AG04450 (cell line): Measurements from ENCODE around the gene DHRS3. TPM values are rescaled to one million over a fixed set of nuclear protein-coding genes. Genes with fewer than 3 reads are reported as not detected.

Source experiments
- CTCF ChIA-PET: fragments of 300-600, 350-600 bp; formaldehyde crosslinking; extraction: SDS; loops from one replicate; lab custom pipeline; 2022; ENCODE audit warnings: antibody characterized with exemption, inconsistent platforms; lab: Charles Lee
- POLR2A ChIA-PET: fragments of 350-600 bp; formaldehyde crosslinking; extraction: SDS; loops from one replicate; lab custom pipeline; 2021; ENCODE audit warnings: antibody characterized with exemption, inconsistent platforms; lab: Yijun Ruan, JAX
- DNase-seq: peaks from one replicate; pipeline ENCODE4 v3.0.0-alpha.2; 2011; ENCODE audit warnings: low read depth, low spot score
- H3K27ac ChIP-seq: one replicate; pipeline ENCODE4 v1.5.1; 2012; ENCODE audit warnings: low read depth, low read length, control low read depth
- H3K27me3 ChIP-seq: one replicate; pipeline ENCODE4 v1.6.0; 2012; ENCODE audit warnings: low read length; ENCODE audit not compliant: control insufficient read depth, insufficient read depth
- H3K4me3 ChIP-seq: 2 replicates; pipeline ENCODE4 v1.5.1; 2011; ENCODE audit warnings: mild to moderate bottlenecking, low read depth, low read length, control low read depth
- H3K9me3 ChIP-seq: 2 replicates; pipeline ENCODE4 v1.5.1; 2012; ENCODE audit warnings: low read length; ENCODE audit not compliant: control insufficient read depth, insufficient read depth
- polyA plus RNA-seq: library from polyadenylated mRNA; depleted of rRNA; stranded (reverse); fragments of >200 nt; gene quantifications from 2 replicates; pipeline ENCODE4 v1.2.3, GENCODE V29; 2011
- TF ChIP-seq, protein P1 (sequence below): IDR thresholded peaks from 2 replicates; pipeline ENCODE4 v1.5.1; 2011; ENCODE audit warnings: low read depth, low read length, control low read depth, inconsistent platforms

Gene DHRS3
- polyA plus RNA-seq, 1 experiment: 42.3 TPM

DNA sequence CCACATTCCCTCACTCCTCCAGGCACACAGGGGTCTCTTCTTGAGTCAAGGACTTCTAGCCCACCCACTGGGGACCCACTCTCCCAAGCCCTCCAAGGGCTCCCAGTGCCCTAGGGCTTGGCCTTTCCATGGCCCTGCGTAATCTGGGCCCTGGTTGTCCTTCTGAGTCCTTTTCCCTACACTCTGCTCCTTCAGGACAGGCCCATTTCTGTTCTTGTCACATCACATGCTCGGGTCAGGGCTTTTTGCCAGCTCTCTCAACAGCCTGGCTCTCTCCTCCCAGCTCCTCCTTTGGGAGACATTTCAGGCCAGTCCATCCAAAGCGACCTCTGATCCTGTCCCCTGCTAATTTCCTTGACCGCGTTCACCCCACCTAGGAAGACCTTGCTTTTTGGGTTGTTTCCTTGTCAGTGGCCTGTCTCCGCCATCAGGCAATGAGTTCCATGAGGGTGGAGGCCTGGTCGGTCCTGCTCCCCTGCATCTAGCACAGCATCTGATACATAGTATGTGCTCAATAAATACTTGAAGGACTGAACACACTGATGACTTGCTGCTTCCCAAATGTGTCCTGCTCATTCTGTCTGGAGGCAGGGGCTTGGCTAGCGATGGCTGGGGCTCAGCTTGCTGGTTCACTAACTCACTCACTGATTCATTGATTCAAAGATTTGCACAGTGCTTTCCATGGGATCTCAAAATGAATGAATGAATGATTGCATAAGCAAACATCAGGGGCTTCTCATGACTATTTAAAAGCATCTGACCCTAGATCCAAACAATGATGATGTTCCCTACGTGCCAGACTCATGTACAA lies 44.8 kb downstream of the DHRS3 start:
- DNase-seq: no peak
- Histone ChIP-seq H3K27ac (no peak overlapping the region), H3K9me3 (peaks cover 5% of the 10 kb centered on the region), H3K4me3 (no peak overlapping the region), H3K27me3 (no peaks in the 10 kb centered on the region)
- POLR2A ChIA-PET: no interaction called here
- CTCF ChIA-PET: no interaction called here
- TF ChIP-seq, protein P1, sequence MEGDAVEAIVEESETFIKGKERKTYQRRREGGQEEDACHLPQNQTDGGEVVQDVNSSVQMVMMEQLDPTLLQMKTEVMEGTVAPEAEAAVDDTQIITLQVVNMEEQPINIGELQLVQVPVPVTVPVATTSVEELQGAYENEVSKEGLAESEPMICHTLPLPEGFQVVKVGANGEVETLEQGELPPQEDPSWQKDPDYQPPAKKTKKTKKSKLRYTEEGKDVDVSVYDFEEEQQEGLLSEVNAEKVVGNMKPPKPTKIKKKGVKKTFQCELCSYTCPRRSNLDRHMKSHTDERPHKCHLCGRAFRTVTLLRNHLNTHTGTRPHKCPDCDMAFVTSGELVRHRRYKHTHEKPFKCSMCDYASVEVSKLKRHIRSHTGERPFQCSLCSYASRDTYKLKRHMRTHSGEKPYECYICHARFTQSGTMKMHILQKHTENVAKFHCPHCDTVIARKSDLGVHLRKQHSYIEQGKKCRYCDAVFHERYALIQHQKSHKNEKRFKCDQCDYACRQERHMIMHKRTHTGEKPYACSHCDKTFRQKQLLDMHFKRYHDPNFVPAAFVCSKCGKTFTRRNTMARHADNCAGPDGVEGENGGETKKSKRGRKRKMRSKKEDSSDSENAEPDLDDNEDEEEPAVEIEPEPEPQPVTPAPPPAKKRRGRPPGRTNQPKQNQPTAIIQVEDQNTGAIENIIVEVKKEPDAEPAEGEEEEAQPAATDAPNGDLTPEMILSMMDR: no peak

GRCh38 chr1:12572522-12572921 lies 45.5 kb downstream of the DHRS3 start:
- CTCF ChIA-PET: no interaction called here
- peaks cover 5% of the 10 kb centered on the region for H3K9me3 ChIP-seq
- TF ChIP-seq, protein P1: no peak
- H3K27ac ChIP-seq: no peak overlapping the region
- no peaks in the 10 kb centered on the region for H3K27me3 ChIP-seq
- no peak for DNase-seq
- H3K4me3 ChIP-seq: no peak overlapping the region
- POLR2A ChIA-PET: no interaction called here

DNA sequence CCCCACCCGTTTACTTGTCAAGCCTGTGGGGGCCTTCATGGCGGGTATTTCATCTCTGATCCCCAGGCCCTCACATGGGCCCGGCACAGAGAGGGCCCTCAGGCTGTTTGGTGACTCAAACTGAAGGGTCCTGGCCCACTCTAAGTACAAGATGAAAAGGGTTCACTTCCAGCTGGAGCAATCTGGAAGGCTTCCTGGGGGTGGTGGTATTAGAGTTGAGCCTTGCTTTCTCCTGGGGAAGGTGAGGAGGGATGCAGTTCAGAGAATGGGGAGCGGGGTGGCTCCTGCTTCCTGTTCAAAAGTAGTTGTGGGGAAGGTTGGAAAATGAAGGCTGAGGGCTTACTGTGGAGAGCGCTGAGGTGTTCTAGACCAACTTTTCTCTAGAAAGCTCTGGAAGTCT lies 47.7 kb downstream of the DHRS3 start:
- Histone ChIP-seq H3K27ac (no peak overlapping the region), H3K27me3 (no peaks in the 10 kb centered on the region), H3K4me3 (no peak overlapping the region), H3K9me3 (peaks cover 7% of the 10 kb centered on the region)
- ChIA-PET POLR2A (no interaction called here), CTCF (no interaction called here)
- TF ChIP-seq, protein P1: no peak
- no peak for DNase-seq

GRCh38 chr1:12568009-12568767 lies 49.8 kb downstream of the DHRS3 start:
- TF ChIP-seq, protein P1: no peak
- Histone ChIP-seq H3K9me3 (peaks cover 22% of the 10 kb centered on the region), H3K27ac (no peak overlapping the region), H3K27me3 (peaks cover under 1% of the 10 kb centered on the region), H3K4me3 (no peak overlapping the region)
- DNase-seq: no peak
- ChIA-PET CTCF (interaction anchor here (0.6 kb wide), 1 partner anchor 849 kb away, joined by 3 read pairs; no protein-coding TSS in a partner anchor), POLR2A (interaction anchor here (1.0 kb wide), 1 partner anchor 12 kb away, joined by 3 read pairs; no protein-coding TSS in a partner anchor)

DNA sequence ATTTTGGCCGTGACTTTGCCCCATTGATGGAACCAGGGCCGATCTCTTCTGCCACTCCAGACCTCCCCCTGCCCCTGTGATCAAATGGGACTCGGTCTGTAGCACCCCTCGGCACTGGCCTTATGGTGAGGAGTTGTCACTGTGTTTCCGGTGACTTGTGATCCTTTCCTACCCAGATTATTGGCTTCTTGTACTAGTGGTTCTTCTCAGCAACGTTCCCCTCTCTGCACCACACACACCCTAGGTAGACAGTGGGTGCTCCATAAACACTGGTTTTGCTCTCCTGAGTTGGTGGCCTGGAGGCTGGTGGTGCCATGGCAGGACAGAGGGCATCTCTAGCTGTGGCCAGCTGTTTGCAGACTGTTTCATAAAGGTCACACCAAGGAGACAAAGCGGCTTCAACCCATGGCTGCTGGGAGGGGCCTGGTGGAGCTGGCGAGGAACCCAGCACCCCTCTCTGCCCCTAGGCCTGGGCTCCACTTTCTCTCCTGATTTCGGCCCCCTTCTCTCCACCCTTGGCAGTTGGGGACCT lies 50.7 kb downstream of the DHRS3 start:
- POLR2A ChIA-PET: interaction anchor here (0.7 kb wide), 2 partner anchors 830 to 1286 kb away, joined by 4 read pairs; no protein-coding TSS in a partner anchor
- Histone ChIP-seq H3K27ac (no peak overlapping the region), H3K4me3 (no peak overlapping the region), H3K27me3 (peaks cover 4% of the 10 kb centered on the region), H3K9me3 (peaks cover 24% of the 10 kb centered on the region)
- CTCF ChIA-PET: no interaction called here
- TF ChIP-seq, protein P1: no peak
- DNase-seq: no peak
